Epithelial cell of proximal tubule (primary cell): ENCODE data around the gene TEX52. TPM values are rescaled to one million over a fixed set of nuclear protein-coding genes. Genes with fewer than 3 reads are reported as not detected.

Experiments used
- DNase-seq: peaks from one replicate; pipeline ENCODE4 v3.0.0-alpha.2; 2011; ENCODE audit warnings: low read depth
- H3K4me3 ChIP-seq: 2 replicates; pipeline ENCODE4 v1.5.1; 2011; ENCODE audit warnings: low read depth, mild to moderate bottlenecking, low read length
- CTCF ChIP-seq: conservative IDR thresholded peaks from 2 replicates; pipeline ENCODE4 v1.5.1; 2012; ENCODE audit warnings: low read depth, mild to moderate bottlenecking, low read length
- total RNA-seq: library from RNA; depleted of rRNA; stranded (reverse); fragments of >200 nt; gene quantifications from 2 replicates; pipeline ENCODE4 v1.2.3, GENCODE V29; 2015

The TEX52 gene
- total RNA-seq, 1 donor from 2014 or later: not detected

- no peak for DNase-seq
These were observed 15.7 kb downstream of the TEX52 start for GRCh38 chr12:2841056-2841650.

GRCh38 chr12:2836574-2836973 is 20.3 kb downstream of the TEX52 start:
- H3K4me3 ChIP-seq: no peak overlapping the region
- DNase-seq: no peak
- TF ChIP-seq CTCF: no peak

More at GRCh38 chr12:2841056-2841650, 15.7 kb downstream of the TEX52 start:
- TF ChIP-seq CTCF: no peak
- no peak overlapping the region for H3K4me3 ChIP-seq

- H3K4me3 ChIP-seq: no peak overlapping the region
- no peak for DNase-seq
- TF ChIP-seq CTCF: no peak
These were observed 21.0 kb downstream of the TEX52 start for GRCh38 chr12:2835691-2836403.

GRCh38 chr12:2834581-2835491 is 22.0 kb downstream of the TEX52 start, which contains the start of gene NRIP2:
Gene NRIP2 (minus strand): TSS chr12:2835035. CDS start chr12:2834983, 52 bp downstream.
- no peak for DNase-seq
- H3K4me3 ChIP-seq: no peak within 1 kb of the TSS
- TF ChIP-seq CTCF: no peak

- DNase-seq: no peak
- no peak overlapping the region for H3K4me3 ChIP-seq
- no peak for TF ChIP-seq CTCF
These were observed 23.0 kb downstream of the TEX52 start for GRCh38 chr12:2833810-2834209.

GRCh38 chr12:2833327-2833726 is 23.5 kb downstream of the TEX52 start:
- H3K4me3 ChIP-seq: no peak overlapping the region
- DNase-seq: no peak
- no peak for TF ChIP-seq CTCF
